ENCODE data around the gene EDC4.

DNA sequence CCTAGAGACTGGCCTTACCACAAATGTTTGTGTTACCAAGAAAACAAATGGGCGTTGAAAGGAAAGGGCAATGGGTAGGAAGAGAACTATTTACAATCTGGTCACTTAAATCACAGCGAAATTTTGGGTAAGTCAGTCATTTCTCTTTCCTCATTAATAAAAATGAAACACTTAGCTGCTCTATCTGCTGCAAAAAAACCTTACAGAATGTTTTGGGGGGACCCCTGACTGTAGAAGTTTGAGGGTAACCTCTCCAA, 26.9 kb upstream of the EDC4 start:
- TF ChIP-seq EZH2phosphoT487 (conservative IDR thresholded peaks at IDR 0.05; ENCODE audit: low read length) (no peak), CTCF (IDR thresholded peaks at IDR 0.05; ENCODE audit: insufficient read depth, low read length, poor library complexity, severe bottlenecking) (no peak)

Measured in SU-DHL-6 (cell line).